CD14-positive monocyte (primary cell): ENCODE results near the gene VSIR. TPM values are rescaled to one million over a fixed set of nuclear protein-coding genes. Genes with fewer than 3 reads are reported as not detected.

ENCODE experiments used
- DNase-seq, 3 donors: peaks; one replicate each; pipeline ENCODE4 v3.0.0-alpha.2; 2011 to 2022
- H2AFZ ChIP-seq: 2 replicates; pipeline ENCODE4 v1.6.0; 2012; ENCODE audit warnings: mild to moderate bottlenecking, low read depth, low read length, inconsistent platforms; ENCODE audit not compliant: insufficient read depth, poor library complexity, severe bottlenecking
- H3K27ac ChIP-seq, 2 donors: 1 replicate in 1 of 2; 2 replicates in 1 of 2; pipeline ENCODE4 v1.5.1; 2012 to 2013; ENCODE audit warnings: low read length in 2 of 2, control low read depth in 1 of 2, inconsistent platforms in 1 of 2, low read depth in 1 of 2, mild to moderate bottlenecking in 1 of 2
- H3K27me3 ChIP-seq, 2 donors: one replicate each; pipeline versions ENCODE4 v1.6.0 to v1.6.1; 2011 to 2013; ENCODE audit warnings: low read length in 2 of 2; ENCODE audit not compliant: control insufficient read depth in 2 of 2, insufficient read depth in 2 of 2
- H3K36me3 ChIP-seq, 2 donors: replicated peaks in 1 of 2; 1 replicate in 1 of 2; 2 replicates in 1 of 2; pipeline versions ENCODE4 v1.5.1 to v1.6.1; 2012 to 2013; ENCODE audit warnings: low read length in 2 of 2, control low read depth in 1 of 2, inconsistent platforms in 1 of 2, mild to moderate bottlenecking in 1 of 2; ENCODE audit not compliant: insufficient read depth in 2 of 2, control insufficient read depth in 1 of 2
- H3K4me1 ChIP-seq, 2 donors: 1 replicate in 1 of 2; 2 replicates in 1 of 2; pipeline versions ENCODE4 v1.5.1 to v1.6.1; 2012 to 2013; ENCODE audit warnings: low read length in 2 of 2, control low read depth in 1 of 2, inconsistent platforms in 1 of 2, mild to moderate bottlenecking in 1 of 2, moderate library complexity in 1 of 2; ENCODE audit not compliant: insufficient read depth in 2 of 2, control insufficient read depth in 1 of 2
- H3K4me2 ChIP-seq: replicated peaks from 2 replicates; pipeline ENCODE3; 2012; ENCODE audit warnings: low read length, moderate library complexity, mild to moderate bottlenecking; ENCODE audit not compliant: poor library complexity, severe bottlenecking; ENCODE audit errors: extremely low read depth
- H3K4me3 ChIP-seq, 3 experiments: fragments of 200-600 bp in 1 of 3; sonication (generic) in 1 of 3; replicated peaks in 1 of 3; 1 replicate in 2 of 3; 2 replicates in 1 of 3; pipeline ENCODE4 v1.5.1; 2011 to 2013; ENCODE audit warnings: low read length in 3 of 3, mild to moderate bottlenecking in 3 of 3, control low read depth in 2 of 3, low read depth in 2 of 3, inconsistent platforms in 1 of 3, moderate library complexity in 1 of 3
- H3K79me2 ChIP-seq: 2 replicates; pipeline ENCODE4 v1.6.0; 2012; ENCODE audit warnings: mild to moderate bottlenecking, control low read depth, inconsistent platforms, low read length, moderate library complexity; ENCODE audit not compliant: insufficient read depth
- H3K9ac ChIP-seq: 2 replicates; pipeline ENCODE4 v1.6.0; 2017; ENCODE audit warnings: low read length, mild to moderate bottlenecking; ENCODE audit not compliant: insufficient read depth, poor library complexity, severe bottlenecking
- H3K9me3 ChIP-seq, 2 donors: replicated peaks in 1 of 2; 1 replicate in 1 of 2; 2 replicates in 1 of 2; pipeline versions ENCODE4 v1.5.1 to v1.6.1; 2012 to 2013; ENCODE audit warnings: low read length in 2 of 2, control low read depth in 1 of 2; ENCODE audit not compliant: control insufficient read depth in 1 of 2, insufficient read depth in 1 of 2
- H4K20me1 ChIP-seq: 2 replicates; pipeline ENCODE4 v1.6.0; 2012; ENCODE audit warnings: mild to moderate bottlenecking, low read length, control low read depth, moderate library complexity; ENCODE audit not compliant: insufficient read depth
- H3K27ac Mint-ChIP-seq, 7 donors: one replicate each; pipeline ENCODE4 v1.8.0; 2020; ENCODE audit warnings: mild to moderate bottlenecking in 7 of 7, mixed read lengths in 7 of 7, moderate library complexity in 6 of 7, inconsistent platforms in 2 of 7
- H3K27me3 Mint-ChIP-seq, 3 donors: one replicate each; pipeline ENCODE4 v1.8.0; 2021 to 2022; ENCODE audit warnings: low read depth in 3 of 3, mild to moderate bottlenecking in 3 of 3, mixed read lengths in 3 of 3, moderate library complexity in 3 of 3, inconsistent platforms in 1 of 3
- H3K36me3 Mint-ChIP-seq, 2 donors: one replicate each; pipeline ENCODE4 v1.8.0; 2020; ENCODE audit warnings: mixed read lengths in 2 of 2, inconsistent platforms in 1 of 2, mild to moderate bottlenecking in 1 of 2
- H3K4me1 Mint-ChIP-seq: one replicate; pipeline ENCODE4 v1.8.0; 2020; ENCODE audit warnings: mild to moderate bottlenecking, mixed read lengths
- H3K4me3 Mint-ChIP-seq, 2 donors: one replicate each; pipeline ENCODE4 v1.8.0; 2020; ENCODE audit warnings: mild to moderate bottlenecking in 2 of 2, mixed read lengths in 2 of 2, moderate library complexity in 1 of 2
- H3K9me3 Mint-ChIP-seq, 7 donors: one replicate each; pipeline ENCODE4 v1.8.0; 2020 to 2022; ENCODE audit warnings: mixed read lengths in 7 of 7, mild to moderate bottlenecking in 6 of 7, moderate library complexity in 6 of 7, inconsistent platforms in 2 of 7
- WGBS: methylation state at CpG from one replicate; pipeline ENCODE4 v1.1.5; 2013; ENCODE audit warnings: missing lambda C conversion rate; ENCODE audit not compliant: insufficient coverage; 5-methylcytosine and 5-hydroxymethylcytosine counted together
- intact Hi-C, 2 donors: fragments of 100-400 bp; cut with micrococcal nuclease; formaldehyde crosslinking; loops; one replicate each; pipeline versions ENCODE4 v1.15.0 to v1.15.1; 2023
- polyA plus RNA-seq, 3 donors: library from polyadenylated mRNA; depleted of rRNA in 1 of 3; unstranded in 2 of 3; stranded (reverse) in 1 of 3; fragments of 300-500 nt in 2 of 3; fragments of >200 nt in 1 of 3; fragmentation: Illumina TruSeq in 2 of 3; gene quantifications; 1 replicate in 2 of 3; 2 replicates in 1 of 3; pipeline ENCODE4 v1.2.3, GENCODE V29; 2012 to 2021
- TF ChIP-seq, protein P1 (sequence below): fragments of 200-600 bp; IDR thresholded peaks from one replicate; pipeline ENCODE4 v1.8.0; 2022; ENCODE audit warnings: antibody characterized with exemption, mild to moderate bottlenecking

VSIR gene
- polyA plus RNA-seq, 3 donors, result 635 to 1,133 (median 801) TPM

DNA sequence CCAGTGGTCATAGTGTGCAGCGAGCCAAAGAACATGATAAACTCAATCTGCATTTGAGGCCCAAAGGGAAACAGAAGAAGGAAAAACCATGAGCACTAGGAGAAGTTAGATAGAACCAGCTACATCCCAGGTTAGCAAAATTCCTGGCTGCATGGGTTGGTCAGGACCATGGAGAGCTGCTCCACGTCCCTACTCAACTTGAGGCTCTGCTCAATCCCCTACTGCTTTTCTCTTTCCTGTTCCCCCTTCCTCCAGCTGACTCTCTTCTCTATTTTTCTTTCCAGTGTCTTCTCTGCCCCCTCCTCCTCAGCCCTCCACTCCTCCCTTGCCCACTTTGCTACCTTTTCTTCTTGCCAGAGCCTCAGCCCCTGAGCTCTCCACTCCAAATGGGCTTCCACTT, 21.9 kb upstream of the VSIR start:
- H3K9ac ChIP-seq, result no peak overlapping the region
- H3K9me3 ChIP-seq, result no peaks in the 10 kb centered on the region
- H3K4me2 ChIP-seq, result no peak overlapping the region
- 27% methylated on average over 2 of the region's 2 CpGs for WGBS
- Mint-ChIP-seq H3K27me3 (peaks cover 3 to 6% (median 4%) of the 10 kb centered on the region in 3 donors), H3K36me3 (no peaks in the 10 kb centered on the region), H3K27ac (no peak overlapping the region), H3K4me1 (peaks cover 29% of the 10 kb centered on the region), H3K4me3 (no peak overlapping the region), H3K9me3 (peaks cover 0 to 6% (median 0%) of the 10 kb centered on the region in 7 donors)
- H3K4me3 ChIP-seq, result no peak overlapping the region
- H3K4me1 ChIP-seq, result peaks cover 17 to 29% of the 10 kb centered on the region in 2 donors
- H3K79me2 ChIP-seq, result no peaks in the 10 kb centered on the region
- no peak overlapping the region for H3K27ac ChIP-seq
- DNase-seq, result no peak
- H2AFZ ChIP-seq, result no peak overlapping the region
- TF ChIP-seq, protein P1, sequence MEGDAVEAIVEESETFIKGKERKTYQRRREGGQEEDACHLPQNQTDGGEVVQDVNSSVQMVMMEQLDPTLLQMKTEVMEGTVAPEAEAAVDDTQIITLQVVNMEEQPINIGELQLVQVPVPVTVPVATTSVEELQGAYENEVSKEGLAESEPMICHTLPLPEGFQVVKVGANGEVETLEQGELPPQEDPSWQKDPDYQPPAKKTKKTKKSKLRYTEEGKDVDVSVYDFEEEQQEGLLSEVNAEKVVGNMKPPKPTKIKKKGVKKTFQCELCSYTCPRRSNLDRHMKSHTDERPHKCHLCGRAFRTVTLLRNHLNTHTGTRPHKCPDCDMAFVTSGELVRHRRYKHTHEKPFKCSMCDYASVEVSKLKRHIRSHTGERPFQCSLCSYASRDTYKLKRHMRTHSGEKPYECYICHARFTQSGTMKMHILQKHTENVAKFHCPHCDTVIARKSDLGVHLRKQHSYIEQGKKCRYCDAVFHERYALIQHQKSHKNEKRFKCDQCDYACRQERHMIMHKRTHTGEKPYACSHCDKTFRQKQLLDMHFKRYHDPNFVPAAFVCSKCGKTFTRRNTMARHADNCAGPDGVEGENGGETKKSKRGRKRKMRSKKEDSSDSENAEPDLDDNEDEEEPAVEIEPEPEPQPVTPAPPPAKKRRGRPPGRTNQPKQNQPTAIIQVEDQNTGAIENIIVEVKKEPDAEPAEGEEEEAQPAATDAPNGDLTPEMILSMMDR, result no peak
- intact Hi-C loops, result no loop called here
- peaks cover 4% of the 10 kb centered on the region for H4K20me1 ChIP-seq
- no peaks in the 10 kb centered on the region for H3K27me3 ChIP-seq
- H3K36me3 ChIP-seq, result no peaks in the 10 kb centered on the region

DNA sequence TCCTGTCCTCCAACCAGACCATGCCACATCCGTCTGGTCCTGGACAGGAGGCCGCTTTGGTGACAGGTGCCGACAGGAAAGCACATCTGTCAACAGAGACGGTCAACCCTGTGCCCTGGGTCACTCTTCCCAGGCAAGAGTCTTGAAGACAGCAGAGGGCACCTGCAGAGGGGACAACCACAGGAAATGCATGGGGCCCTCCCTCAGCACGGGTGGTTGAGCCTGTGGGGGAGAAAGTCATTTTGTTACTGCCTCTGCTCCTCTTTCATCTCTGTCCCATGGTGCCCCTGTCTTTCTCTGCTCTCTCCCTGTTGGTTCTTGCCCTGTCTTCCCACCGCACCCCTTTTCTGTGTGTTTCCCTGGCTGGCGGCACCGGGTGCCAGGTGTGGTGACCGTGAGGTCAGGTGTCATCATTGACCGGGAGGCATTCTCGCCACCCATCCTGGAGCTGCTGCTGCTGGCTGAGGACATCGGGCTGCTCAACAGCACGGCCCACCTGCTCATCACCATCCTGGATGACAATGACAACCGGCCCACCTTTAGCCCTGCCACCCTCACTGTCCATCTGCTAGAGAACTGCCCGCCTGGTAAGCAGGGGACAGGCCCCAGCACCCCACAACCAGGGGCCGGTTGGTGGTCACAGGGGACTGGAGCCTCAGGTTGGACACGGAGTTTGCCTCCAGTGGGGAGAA, 17.6 kb upstream of the VSIR start:
- no peak overlapping the region for H2AFZ ChIP-seq
- H3K4me1 ChIP-seq, result no peaks in the 10 kb centered on the region
- no peak overlapping the region for H3K4me2 ChIP-seq
- H3K27me3 Mint-ChIP-seq, result peaks cover 2 to 6% (median 4%) of the 10 kb centered on the region in 3 donors
- no peaks in the 10 kb centered on the region for H3K9me3 ChIP-seq
- H3K9me3 Mint-ChIP-seq, result peaks cover 0 to 4% (median 0%) of the 10 kb centered on the region in 7 donors
- no peaks in the 10 kb centered on the region for H3K36me3 Mint-ChIP-seq
- intact Hi-C loops, result no loop called here
- no peak for DNase-seq
- H3K27ac ChIP-seq, result no peak overlapping the region
- no peaks in the 10 kb centered on the region for H3K36me3 ChIP-seq
- no peaks in the 10 kb centered on the region for H3K79me2 ChIP-seq
- H3K9ac ChIP-seq, result no peak overlapping the region
- TF ChIP-seq, protein P1, result no peak
- H3K27ac Mint-ChIP-seq, result no peak overlapping the region
- peaks cover 4% of the 10 kb centered on the region for H3K4me1 Mint-ChIP-seq
- H3K4me3 Mint-ChIP-seq, result no peak overlapping the region
- H3K4me3 ChIP-seq, result no peak overlapping the region
- H4K20me1 ChIP-seq, result peaks cover 3% of the 10 kb centered on the region
- 88% methylated on average over 13 of the region's 17 CpGs for WGBS
- no peaks in the 10 kb centered on the region for H3K27me3 ChIP-seq
